OCI-LY7 (cell line): Measurements from ENCODE around the gene ASCC1. TPM values are rescaled to one million over a fixed set of nuclear protein-coding genes. Genes with fewer than 3 reads are reported as not detected.

ENCODE experiments used
- BruUV-seq: library from RNA; stranded (reverse); fragments of 400-500 nt; replicated peaks from 2 replicates; lab custom pipeline; 2021; lab: Mats Ljungman, UMichigan
- CTCF ChIA-PET: fragments of 300-600 bp; sonication (Branson Sonifier 250); formaldehyde crosslinking; loops from one replicate; lab custom pipeline; 2022; ENCODE audit warnings: antibody characterized with exemption; ENCODE audit not compliant: unreplicated experiment; lab: Charles Lee
- POLR2A ChIA-PET: fragments of 300-600 bp; sonication (Branson Sonifier 250); formaldehyde crosslinking; loops from one replicate; lab custom pipeline; 2022; ENCODE audit warnings: antibody characterized with exemption; lab: Charles Lee
- DNase-seq: peaks from one replicate; pipeline ENCODE4 v3.0.0-alpha.2; 2015; ENCODE audit warnings: low spot score
- H2AFZ ChIP-seq: fragments of 200-600 bp; sonication (generic), shearing (Covaris generic); 2 replicates; pipeline ENCODE4 v1.6.1; 2014; ENCODE audit warnings: mild to moderate bottlenecking, antibody characterized with exemption, low read length, moderate library complexity
- H3K27ac ChIP-seq: fragments of 200-600 bp; sonication (generic); 2 replicates; pipeline ENCODE4 v1.5.1; 2014; ENCODE audit warnings: mixed run types, low read depth, mild to moderate bottlenecking, moderate library complexity, low read length, inconsistent platforms; ENCODE audit not compliant: poor library complexity, severe bottlenecking
- H3K36me3 ChIP-seq: fragments of 200-600 bp; sonication (generic); 2 replicates; pipeline ENCODE4 v1.6.1; 2014; ENCODE audit warnings: mild to moderate bottlenecking, antibody characterized with exemption, low read length, moderate library complexity, mixed read lengths; ENCODE audit not compliant: insufficient read depth
- H3K4me1 ChIP-seq: fragments of 200-600 bp; sonication (generic); 2 replicates; pipeline ENCODE4 v1.5.1; 2014; ENCODE audit warnings: mild to moderate bottlenecking, low read length; ENCODE audit not compliant: insufficient read depth, poor library complexity, severe bottlenecking
- H3K4me2 ChIP-seq: fragments of 200-600 bp; sonication (generic); 2 replicates; pipeline ENCODE4 v1.6.1; 2014; ENCODE audit warnings: mild to moderate bottlenecking, low read length
- H3K4me3 ChIP-seq: fragments of 200-600 bp; sonication (generic); 2 replicates; pipeline ENCODE4 v1.5.1; 2014; ENCODE audit warnings: mild to moderate bottlenecking, low read depth, low read length; ENCODE audit not compliant: poor library complexity, severe bottlenecking
- H3K79me2 ChIP-seq: fragments of 200-600 bp; sonication (generic); 2 replicates; pipeline ENCODE4 v1.6.1; 2016; ENCODE audit warnings: low read depth, mild to moderate bottlenecking, low read length, moderate library complexity, mixed read lengths; ENCODE audit not compliant: insufficient read depth
- H3K9me2 ChIP-seq: fragments of 200-600 bp; sonication (generic); 2 replicates; pipeline ENCODE4 v1.6.1; 2016; ENCODE audit warnings: mild to moderate bottlenecking, low read length, mixed read lengths; ENCODE audit not compliant: insufficient read depth
- H3K9me3 ChIP-seq: fragments of 200-600 bp; sonication (generic); 2 replicates; pipeline ENCODE4 v1.6.1; 2014; ENCODE audit warnings: mild to moderate bottlenecking, mixed run types, low read length, mixed read lengths
- H4K20me1 ChIP-seq: fragments of 200-600 bp; sonication (generic); 2 replicates; pipeline ENCODE4 v1.6.1; 2014; ENCODE audit warnings: mild to moderate bottlenecking, antibody characterized with exemption, low read length, moderate library complexity, mixed read lengths; ENCODE audit not compliant: insufficient read depth
- EZH2phosphoT487 ChIP-seq: fragments of 200-600 bp; sonication (generic); IDR thresholded peaks from 2 replicates; pipeline ENCODE4 v1.6.1; 2018; ENCODE audit warnings: low read depth, borderline replicate concordance, mild to moderate bottlenecking, mixed run types, antibody characterized with exemption, low read length, moderate library complexity, mixed read lengths
- intact Hi-C: fragments of 100-400 bp; cut with micrococcal nuclease; formaldehyde crosslinking; loops from one replicate; pipeline ENCODE4 v1.10.0; 2022; ENCODE audit not compliant: unreplicated experiment
- total RNA-seq, 2 experiments: library from RNA; depleted of rRNA in 1 of 2; stranded (reverse); fragments of >200 nt in 1 of 2; shearing (Covaris generic) in 1 of 2; gene quantifications; 2 replicates each; pipeline ENCODE4 v1.2.3, GENCODE V29; 2014 to 2022
- TF ChIP-seq, protein P1 (sequence below): fragments of 200-600 bp; sonication (generic); conservative IDR thresholded peaks from 2 replicates; pipeline ENCODE4 v1.5.1; 2014; ENCODE audit warnings: mild to moderate bottlenecking, antibody characterized with exemption, low read length, moderate library complexity, mixed read lengths

Gene ASCC1
- total RNA-seq, 2 experiments from 2014 or later = 27.1 to 59.9 TPM

DNA sequence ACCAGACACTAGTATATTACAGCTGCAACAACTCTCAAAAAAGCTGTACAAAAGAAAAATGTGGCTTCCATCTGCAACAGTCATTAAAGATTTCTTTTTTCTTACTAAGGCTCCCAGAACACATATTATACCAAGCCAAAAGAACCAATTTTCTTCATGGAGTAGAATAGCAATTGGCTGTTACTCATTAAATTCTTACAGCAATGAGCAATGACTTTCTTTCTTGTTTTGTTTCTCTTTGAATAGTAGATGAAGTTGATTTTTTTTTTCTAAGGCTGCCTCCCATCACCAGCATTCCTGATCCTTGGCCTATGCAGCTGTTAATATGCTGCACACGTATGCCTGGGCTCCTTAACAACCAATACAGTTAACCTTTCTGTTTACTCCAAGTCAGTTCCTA, 91.1 kb downstream of the ASCC1 start:
- CTCF ChIA-PET = no interaction called here
- no peaks in the 10 kb centered on the region for H4K20me1 ChIP-seq
- POLR2A ChIA-PET = interaction anchor here (0.6 to 3.5 kb wide), 5 partner anchors 8 to 229 kb away, joined by 3 to 14 read pairs (median 4); no protein-coding TSS in a partner anchor
- no peaks in the 10 kb centered on the region for H3K9me3 ChIP-seq
- no peaks in the 10 kb centered on the region for H3K9me2 ChIP-seq
- no peaks in the 10 kb centered on the region; the same call in 1 of the 2 replicates for H3K36me3 ChIP-seq
- H3K79me2 ChIP-seq = no peaks in the 10 kb centered on the region
- no peak for TF ChIP-seq EZH2phosphoT487
- TF ChIP-seq, protein P1, sequence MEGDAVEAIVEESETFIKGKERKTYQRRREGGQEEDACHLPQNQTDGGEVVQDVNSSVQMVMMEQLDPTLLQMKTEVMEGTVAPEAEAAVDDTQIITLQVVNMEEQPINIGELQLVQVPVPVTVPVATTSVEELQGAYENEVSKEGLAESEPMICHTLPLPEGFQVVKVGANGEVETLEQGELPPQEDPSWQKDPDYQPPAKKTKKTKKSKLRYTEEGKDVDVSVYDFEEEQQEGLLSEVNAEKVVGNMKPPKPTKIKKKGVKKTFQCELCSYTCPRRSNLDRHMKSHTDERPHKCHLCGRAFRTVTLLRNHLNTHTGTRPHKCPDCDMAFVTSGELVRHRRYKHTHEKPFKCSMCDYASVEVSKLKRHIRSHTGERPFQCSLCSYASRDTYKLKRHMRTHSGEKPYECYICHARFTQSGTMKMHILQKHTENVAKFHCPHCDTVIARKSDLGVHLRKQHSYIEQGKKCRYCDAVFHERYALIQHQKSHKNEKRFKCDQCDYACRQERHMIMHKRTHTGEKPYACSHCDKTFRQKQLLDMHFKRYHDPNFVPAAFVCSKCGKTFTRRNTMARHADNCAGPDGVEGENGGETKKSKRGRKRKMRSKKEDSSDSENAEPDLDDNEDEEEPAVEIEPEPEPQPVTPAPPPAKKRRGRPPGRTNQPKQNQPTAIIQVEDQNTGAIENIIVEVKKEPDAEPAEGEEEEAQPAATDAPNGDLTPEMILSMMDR = no peak
- BruUV-seq = no TSS peak
- H3K4me3 ChIP-seq = no peak overlapping the region
- intact Hi-C loops = no loop called here
- no peak for DNase-seq
- H3K4me2 ChIP-seq = no peak overlapping the region
- no peaks in the 10 kb centered on the region for H3K4me1 ChIP-seq
- H2AFZ ChIP-seq = no peak overlapping the region
- H3K27ac ChIP-seq = no peak overlapping the region

DNA sequence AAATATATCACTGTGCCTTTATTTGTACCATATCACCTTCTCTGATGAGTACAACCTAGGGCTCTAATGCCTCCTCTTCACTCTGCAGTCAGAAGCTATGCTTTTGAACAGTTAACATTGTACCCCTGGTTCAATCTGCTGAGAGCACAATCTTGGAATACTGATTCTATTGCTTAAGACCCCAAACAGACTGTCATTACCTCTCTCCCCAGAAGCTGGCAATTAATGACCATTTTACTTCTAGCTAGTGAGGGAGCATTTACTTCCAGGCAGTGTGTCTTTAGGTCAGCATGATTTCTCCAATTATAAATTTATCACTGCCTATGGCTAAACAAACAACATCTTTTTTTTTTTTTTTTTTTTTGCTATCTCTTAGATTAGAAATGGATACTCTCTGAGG, 91.7 kb downstream of the ASCC1 start:
- ChIA-PET CTCF (interaction anchor here (0.5 kb wide), 1 partner anchor 217 kb away, joined by 3 read pairs; no protein-coding TSS in a partner anchor), POLR2A (interaction anchor here (0.6 to 1.9 kb wide), 4 partner anchors 70 to 228 kb away, joined by 4 to 7 read pairs (median 5); no protein-coding TSS in a partner anchor)
- H3K9me2 ChIP-seq = no peaks in the 10 kb centered on the region
- no peak for TF ChIP-seq EZH2phosphoT487
- TF ChIP-seq, protein P1 = no peak
- intact Hi-C loops = no loop called here
- no peak overlapping the region for H2AFZ ChIP-seq
- H3K27ac ChIP-seq = no peak overlapping the region
- no peak overlapping the region for H3K4me2 ChIP-seq
- BruUV-seq = no TSS peak
- DNase-seq = no peak
- no peaks in the 10 kb centered on the region for H3K4me1 ChIP-seq
- H3K79me2 ChIP-seq = no peaks in the 10 kb centered on the region
- no peak overlapping the region for H3K4me3 ChIP-seq
- no peaks in the 10 kb centered on the region; the same call in 1 of the 2 replicates for H3K36me3 ChIP-seq
- H3K9me3 ChIP-seq = no peaks in the 10 kb centered on the region
- H4K20me1 ChIP-seq = no peaks in the 10 kb centered on the region

DNA sequence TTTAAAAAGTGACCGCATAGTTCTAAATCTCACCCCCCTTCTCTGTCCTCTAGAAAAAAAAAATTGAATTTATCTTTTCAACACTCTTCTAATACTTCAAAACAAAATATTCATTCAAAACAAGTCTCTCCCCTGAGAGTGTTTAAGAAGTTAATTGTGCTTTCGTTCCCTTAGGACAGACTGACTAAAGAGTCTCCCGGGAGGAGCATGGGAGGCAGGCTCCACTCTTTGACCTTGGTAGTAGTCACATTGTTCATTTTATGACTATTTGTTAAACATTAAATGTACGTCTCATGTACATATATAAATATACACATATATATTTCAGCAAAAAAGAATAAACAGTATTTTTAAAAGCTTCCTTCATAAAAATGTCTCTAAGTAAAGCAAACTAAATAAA, 92.5 kb downstream of the ASCC1 start:
- no peak overlapping the region for H3K4me2 ChIP-seq
- CTCF ChIA-PET = no interaction called here
- TF ChIP-seq, protein P1 = no peak
- TF ChIP-seq EZH2phosphoT487 = no peak
- no peaks in the 10 kb centered on the region for H4K20me1 ChIP-seq
- no peak overlapping the region for H2AFZ ChIP-seq
- intact Hi-C loops = no loop called here
- BruUV-seq = no TSS peak
- no peaks in the 10 kb centered on the region for H3K9me2 ChIP-seq
- no peaks in the 10 kb centered on the region for H3K79me2 ChIP-seq
- no peak overlapping the region for H3K4me3 ChIP-seq
- H3K36me3 ChIP-seq = no peaks in the 10 kb centered on the region; the same call in 1 of the 2 replicates
- POLR2A ChIA-PET = no interaction called here
- H3K27ac ChIP-seq = no peak overlapping the region
- DNase-seq = no peak
- H3K4me1 ChIP-seq = no peaks in the 10 kb centered on the region
- no peaks in the 10 kb centered on the region for H3K9me3 ChIP-seq
